Measurements from ENCODE around the gene TRIM49.
"Not testable (repeated sequence)": the region's sequence is repeated elsewhere in the genome, so short reads cannot be mapped to it uniquely, and the experiment has no call there.

The TRIM49 gene, protein sequence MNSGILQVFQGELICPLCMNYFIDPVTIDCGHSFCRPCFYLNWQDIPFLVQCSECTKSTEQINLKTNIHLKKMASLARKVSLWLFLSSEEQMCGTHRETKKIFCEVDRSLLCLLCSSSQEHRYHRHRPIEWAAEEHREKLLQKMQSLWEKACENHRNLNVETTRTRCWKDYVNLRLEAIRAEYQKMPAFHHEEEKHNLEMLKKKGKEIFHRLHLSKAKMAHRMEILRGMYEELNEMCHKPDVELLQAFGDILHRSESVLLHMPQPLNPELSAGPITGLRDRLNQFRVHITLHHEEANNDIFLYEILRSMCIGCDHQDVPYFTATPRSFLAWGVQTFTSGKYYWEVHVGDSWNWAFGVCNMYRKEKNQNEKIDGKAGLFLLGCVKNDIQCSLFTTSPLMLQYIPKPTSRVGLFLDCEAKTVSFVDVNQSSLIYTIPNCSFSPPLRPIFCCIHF
- total RNA-seq, result 0 reads per million in 2 donors

GRCh38 chr11:89808475-89808874 is at the start of gene TRIM49:
TSS of gene TRIM49 (minus strand) at chr11:89808575. CDS start at chr11:89804469, 4,106 bp downstream.
- not testable (repeated sequence) for DNase-seq

GRCh38 chr11:89826694-89827093 is 18.3 kb upstream of the TRIM49 start:
- DNase-seq, result not testable (repeated sequence)

DNA sequence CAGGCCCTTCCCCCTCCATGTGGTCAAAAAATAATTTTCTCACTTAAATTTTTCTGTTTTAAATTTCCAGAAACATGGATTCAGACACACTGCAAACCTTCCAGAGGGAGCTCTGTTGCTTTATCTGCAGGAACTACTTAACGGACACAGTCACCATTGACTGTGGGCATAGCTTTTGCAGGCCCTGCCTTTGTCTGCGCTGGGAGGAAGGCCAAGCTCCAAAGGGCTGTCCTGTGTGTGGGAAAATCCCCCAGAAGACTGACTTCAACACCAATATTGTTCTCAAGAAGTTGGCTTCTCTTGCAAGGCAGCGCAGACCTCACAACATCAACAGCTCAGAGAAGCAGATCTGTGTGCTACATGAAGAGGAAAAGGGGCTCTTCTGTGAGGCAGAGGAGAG is 11.6 kb upstream of the TRIM49 start:
- not testable (repeated sequence) for DNase-seq

DNA sequence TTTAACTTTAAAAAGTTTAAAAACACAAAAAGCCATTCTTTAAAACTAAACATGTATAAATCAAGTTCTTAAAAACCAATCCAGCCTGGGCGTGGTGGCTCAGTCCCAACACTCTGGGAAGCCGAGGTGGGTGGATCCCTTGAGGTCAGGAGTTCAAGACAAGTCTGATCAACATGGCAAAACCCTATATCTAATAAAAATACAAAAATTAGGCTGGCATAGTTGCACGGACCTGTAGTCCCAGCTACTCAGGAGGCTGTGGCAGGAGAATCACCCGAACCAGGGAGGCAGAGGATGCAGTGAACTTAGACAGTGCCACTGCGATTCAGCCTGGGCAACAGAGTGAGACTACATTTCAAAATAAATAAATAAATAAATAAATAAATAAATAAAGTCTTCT is 5.2 kb upstream of the TRIM49 start:
- DNase-seq, result not testable (repeated sequence)

DNA sequence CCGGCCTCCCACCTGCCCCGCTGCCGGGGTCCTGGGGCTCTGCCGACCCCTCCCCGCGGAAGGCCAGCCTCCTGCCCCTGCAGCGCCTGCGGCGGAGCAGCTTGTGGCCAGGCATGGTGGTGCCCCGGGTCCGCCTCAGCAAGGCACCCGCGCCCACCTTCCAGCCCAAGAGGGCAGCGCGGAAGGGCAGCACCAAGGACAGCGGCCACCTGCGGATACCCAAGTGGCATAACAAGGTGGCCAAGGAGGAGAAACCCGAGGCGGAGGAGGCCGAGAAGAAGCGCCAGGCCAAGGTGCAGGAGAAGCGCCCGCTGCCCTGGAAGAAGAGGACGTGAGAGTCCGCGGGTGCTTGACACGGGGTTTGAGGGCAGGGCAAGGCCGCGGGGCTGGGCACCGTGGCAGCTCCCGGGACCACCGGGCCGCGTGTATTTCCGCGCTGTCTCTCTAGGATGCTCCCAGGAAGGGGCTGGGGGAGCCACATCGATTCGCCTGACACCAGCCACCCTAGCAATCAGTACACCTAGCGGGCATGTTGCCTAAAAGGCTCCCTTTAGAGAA is 20.8 kb downstream of the TRIM49 start:
- not testable (repeated sequence) for DNase-seq

DNA sequence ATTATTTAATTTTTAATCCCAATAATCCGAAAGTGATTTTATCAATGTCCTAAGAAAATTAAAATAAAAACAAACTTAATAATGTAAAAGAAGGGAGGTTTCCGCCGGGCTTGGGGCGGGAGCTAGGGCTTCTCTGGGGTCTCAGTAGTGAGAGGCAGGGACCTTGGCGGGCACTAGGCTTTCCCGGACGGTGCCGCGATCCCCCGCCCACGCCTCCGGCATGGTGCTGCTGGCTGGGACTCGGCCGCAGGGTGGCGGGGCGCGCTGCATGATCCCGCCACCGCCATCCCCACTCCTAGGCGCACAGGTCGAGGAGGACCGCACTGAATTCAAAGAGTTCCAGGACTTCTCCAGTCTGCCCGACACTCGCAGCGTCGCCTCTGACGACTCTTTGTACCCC is 22.6 kb downstream of the TRIM49 start:
- not testable (repeated sequence) for DNase-seq

DNA sequence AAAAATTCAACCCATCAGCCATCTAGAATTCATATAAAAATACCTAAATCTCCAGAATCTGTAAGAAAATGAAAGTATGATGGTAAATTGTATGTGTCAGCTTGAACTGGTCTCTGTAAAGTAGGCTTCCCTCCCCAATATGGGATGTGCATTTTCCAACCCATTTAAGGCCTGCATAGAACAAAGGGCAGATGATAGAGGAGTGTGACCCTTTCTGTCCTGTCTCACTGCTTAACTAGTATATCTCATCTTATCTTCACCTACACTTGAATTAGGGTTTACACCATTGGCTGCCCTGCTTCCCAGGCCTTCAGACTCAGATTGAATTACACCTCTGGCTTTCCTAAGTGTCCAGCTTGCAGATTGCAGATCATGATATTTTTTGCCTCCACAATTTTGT is 57.6 kb downstream of the TRIM49 start:
- DNase-seq, result not testable (repeated sequence)

All from T-helper 2 cell (primary cell).